Measurements from ENCODE around the gene FHIT.

- TF ChIP-seq CTCF (conservative IDR thresholded peaks at IDR 0.05; ENCODE audit: low read depth, low read length) (no peak), EZH2phosphoT487 (IDR thresholded peaks at IDR 0.05; ENCODE audit: borderline replicate concordance, low read length) (no peak)
These were observed 1280.5 kb downstream of the FHIT start for GRCh38 chr3:59970796-59971195.

Data from PC-3 (cell line).